ENCODE results near the gene SLC43A3. TPM values are rescaled to one million over a fixed set of nuclear protein-coding genes. Genes with fewer than 3 reads are reported as not detected.

The SLC43A3 gene
- total and polyA plus RNA-seq, 9 of the 15 experiments (the other 6 are each of a cell fraction or from before 2014, with no cell fraction given) = 63.7 to 281 (median 139) TPM

DNA sequence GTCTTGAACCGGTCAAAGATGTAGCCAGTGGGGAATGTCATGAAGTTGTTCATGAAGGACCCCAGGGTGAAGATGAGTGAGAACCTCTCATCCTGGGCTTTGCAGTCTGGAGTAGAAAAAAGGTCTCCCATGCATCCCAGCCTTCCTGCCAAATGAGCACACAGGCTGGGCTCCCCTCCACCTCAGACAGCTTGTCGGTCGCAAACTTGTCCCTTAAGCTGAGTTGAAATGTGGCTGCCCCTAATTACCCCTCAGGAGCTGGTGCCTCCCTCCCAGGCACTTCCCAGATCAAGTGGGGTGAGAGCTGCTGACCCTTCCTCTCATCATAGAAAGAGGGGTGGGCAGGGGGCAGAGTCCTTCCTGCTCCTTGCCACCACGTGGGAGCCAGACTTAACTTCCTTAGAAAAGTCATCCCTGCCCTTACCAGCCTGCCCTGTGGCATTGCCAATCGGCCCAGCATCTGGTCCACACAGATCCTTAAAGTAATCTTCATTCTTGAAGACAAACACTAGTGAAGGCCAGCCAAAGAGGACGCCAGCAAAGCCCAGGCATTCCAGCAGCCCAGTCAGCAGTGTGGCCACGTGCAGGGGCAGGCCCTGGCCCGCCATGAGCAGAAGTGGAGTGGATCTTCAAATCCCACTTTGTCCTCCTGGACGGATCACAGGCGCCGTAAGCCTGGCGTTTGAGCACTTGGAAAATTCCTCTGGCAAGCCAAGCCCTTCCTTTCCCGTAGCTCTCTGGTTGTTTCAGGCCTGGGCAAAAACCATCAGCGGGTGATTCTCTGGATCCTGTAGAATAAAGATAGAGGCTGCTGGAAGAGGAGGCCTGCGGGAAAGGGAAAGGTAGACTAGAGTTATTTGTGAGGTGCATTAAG, 1.1 kb downstream of the SLC43A3 start (continued):
- TF ChIP-seq NRF1 (conservative IDR thresholded peaks at IDR 0.05 in 1 of 2, IDR thresholded peaks at IDR 0.05 in 1 of 2) (no peak), RBM22 (IDR thresholded peaks at IDR 0.05; ENCODE audit: low read depth, low read length, poor library complexity, severe bottlenecking) (no peak), ZNF561 (CRISPR knock-in tag; conservative IDR thresholded peaks at IDR 0.05) (no peak), RFX5 (IDR thresholded peaks at IDR 0.05; ENCODE audit: low read depth, low read length) (no peak), SMARCA5 (IDR thresholded peaks at IDR 0.05) (no peak), HCFC1 (IDR thresholded peaks at IDR 0.05; ENCODE audit: low read depth, low read length) (no peak), ZNF24 (IDR thresholded peaks at IDR 0.05) (no peak), XRCC3 (IDR thresholded peaks at IDR 0.05) (no peak), FOXK2 (conservative IDR thresholded peaks at IDR 0.05 in 1 of 2, IDR thresholded peaks at IDR 0.05 in 1 of 2; ENCODE audit: low read depth in 2 of 2) (no peak), FOXK1 (CRISPR knock-in tag; IDR thresholded peaks at IDR 0.05; ENCODE audit: borderline replicate concordance) (no peak), XRCC5 (IDR thresholded peaks at IDR 0.05; ENCODE audit: low read depth, low read length) (no peak), U2AF1 (optimal IDR thresholded peaks at IDR 0.05; ENCODE audit: low read depth, low read length) (no peak), SMARCB1 (IDR thresholded peaks at IDR 0.05; ENCODE audit: insufficient read length, low read depth) (no peak), ZNF785 (CRISPR knock-in tag; IDR thresholded peaks at IDR 0.05) (no peak), SRF (CRISPR knock-in tag; IDR thresholded peaks at IDR 0.05) (no peak), COPS2 (conservative IDR thresholded peaks at IDR 0.05) (no peak), ZNF274 (IDR thresholded peaks at IDR 0.05; ENCODE audit: borderline replicate concordance, low read depth, low read length) (no peak), RBM34 (IDR thresholded peaks at IDR 0.05; ENCODE audit: borderline replicate concordance, insufficient read depth, low read length) (no peak), PCBP1 (IDR thresholded peaks at IDR 0.05; ENCODE audit: low read depth, low read length, poor library complexity, severe bottlenecking) (no peak), ZFP1 (CRISPR knock-in tag; IDR thresholded peaks at IDR 0.05) (no peak)
- TF ChIP-seq, protein P1, sequence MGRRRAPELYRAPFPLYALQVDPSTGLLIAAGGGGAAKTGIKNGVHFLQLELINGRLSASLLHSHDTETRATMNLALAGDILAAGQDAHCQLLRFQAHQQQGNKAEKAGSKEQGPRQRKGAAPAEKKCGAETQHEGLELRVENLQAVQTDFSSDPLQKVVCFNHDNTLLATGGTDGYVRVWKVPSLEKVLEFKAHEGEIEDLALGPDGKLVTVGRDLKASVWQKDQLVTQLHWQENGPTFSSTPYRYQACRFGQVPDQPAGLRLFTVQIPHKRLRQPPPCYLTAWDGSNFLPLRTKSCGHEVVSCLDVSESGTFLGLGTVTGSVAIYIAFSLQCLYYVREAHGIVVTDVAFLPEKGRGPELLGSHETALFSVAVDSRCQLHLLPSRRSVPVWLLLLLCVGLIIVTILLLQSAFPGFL (CRISPR knock-in tag; IDR thresholded peaks at IDR 0.05) = no peak
- TF ChIP-seq, protein P2, sequence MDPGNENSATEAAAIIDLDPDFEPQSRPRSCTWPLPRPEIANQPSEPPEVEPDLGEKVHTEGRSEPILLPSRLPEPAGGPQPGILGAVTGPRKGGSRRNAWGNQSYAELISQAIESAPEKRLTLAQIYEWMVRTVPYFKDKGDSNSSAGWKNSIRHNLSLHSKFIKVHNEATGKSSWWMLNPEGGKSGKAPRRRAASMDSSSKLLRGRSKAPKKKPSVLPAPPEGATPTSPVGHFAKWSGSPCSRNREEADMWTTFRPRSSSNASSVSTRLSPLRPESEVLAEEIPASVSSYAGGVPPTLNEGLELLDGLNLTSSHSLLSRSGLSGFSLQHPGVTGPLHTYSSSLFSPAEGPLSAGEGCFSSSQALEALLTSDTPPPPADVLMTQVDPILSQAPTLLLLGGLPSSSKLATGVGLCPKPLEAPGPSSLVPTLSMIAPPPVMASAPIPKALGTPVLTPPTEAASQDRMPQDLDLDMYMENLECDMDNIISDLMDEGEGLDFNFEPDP (CRISPR knock-in tag; IDR thresholded peaks at IDR 0.05) = no peak
- TF ChIP-seq, protein P3, sequence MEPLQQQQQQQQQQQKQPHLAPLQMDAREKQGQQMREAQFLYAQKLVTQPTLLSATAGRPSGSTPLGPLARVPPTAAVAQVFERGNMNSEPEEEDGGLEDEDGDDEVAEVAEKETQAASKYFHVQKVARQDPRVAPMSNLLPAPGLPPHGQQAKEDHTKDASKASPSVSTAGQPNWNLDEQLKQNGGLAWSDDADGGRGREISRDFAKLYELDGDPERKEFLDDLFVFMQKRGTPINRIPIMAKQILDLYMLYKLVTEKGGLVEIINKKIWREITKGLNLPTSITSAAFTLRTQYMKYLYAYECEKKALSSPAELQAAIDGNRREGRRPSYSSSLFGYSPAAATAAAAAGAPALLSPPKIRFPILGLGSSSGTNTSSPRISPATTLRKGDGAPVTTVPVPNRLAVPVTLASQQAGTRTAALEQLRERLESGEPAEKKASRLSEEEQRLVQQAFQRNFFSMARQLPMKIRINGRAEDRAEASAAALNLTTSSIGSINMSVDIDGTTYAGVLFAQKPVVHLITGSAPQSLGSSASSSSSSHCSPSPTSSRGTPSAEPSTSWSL (CRISPR knock-in tag; IDR thresholded peaks at IDR 0.05; ENCODE audit: borderline replicate concordance) = no peak

Measured in K562 (cell line).